GM18508 (cell line): Measurements from ENCODE around the gene CASZ1.

Experiments
- ATAC-seq: cut with Tn5 transposase; IDR thresholded peaks from one replicate; pipeline ENCODE4 v1.9.1; 2021; ENCODE audit warnings: moderate number of reproducible peaks; ENCODE audit not compliant: insufficient read depth, unreplicated experiment

Gene CASZ1, protein sequence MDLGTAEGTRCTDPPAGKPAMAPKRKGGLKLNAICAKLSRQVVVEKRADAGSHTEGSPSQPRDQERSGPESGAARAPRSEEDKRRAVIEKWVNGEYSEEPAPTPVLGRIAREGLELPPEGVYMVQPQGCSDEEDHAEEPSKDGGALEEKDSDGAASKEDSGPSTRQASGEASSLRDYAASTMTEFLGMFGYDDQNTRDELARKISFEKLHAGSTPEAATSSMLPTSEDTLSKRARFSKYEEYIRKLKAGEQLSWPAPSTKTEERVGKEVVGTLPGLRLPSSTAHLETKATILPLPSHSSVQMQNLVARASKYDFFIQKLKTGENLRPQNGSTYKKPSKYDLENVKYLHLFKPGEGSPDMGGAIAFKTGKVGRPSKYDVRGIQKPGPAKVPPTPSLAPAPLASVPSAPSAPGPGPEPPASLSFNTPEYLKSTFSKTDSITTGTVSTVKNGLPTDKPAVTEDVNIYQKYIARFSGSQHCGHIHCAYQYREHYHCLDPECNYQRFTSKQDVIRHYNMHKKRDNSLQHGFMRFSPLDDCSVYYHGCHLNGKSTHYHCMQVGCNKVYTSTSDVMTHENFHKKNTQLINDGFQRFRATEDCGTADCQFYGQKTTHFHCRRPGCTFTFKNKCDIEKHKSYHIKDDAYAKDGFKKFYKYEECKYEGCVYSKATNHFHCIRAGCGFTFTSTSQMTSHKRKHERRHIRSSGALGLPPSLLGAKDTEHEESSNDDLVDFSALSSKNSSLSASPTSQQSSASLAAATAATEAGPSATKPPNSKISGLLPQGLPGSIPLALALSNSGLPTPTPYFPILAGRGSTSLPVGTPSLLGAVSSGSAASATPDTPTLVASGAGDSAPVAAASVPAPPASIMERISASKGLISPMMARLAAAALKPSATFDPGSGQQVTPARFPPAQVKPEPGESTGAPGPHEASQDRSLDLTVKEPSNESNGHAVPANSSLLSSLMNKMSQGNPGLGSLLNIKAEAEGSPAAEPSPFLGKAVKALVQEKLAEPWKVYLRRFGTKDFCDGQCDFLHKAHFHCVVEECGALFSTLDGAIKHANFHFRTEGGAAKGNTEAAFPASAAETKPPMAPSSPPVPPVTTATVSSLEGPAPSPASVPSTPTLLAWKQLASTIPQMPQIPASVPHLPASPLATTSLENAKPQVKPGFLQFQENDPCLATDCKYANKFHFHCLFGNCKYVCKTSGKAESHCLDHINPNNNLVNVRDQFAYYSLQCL (N-terminal part only)

DNA sequence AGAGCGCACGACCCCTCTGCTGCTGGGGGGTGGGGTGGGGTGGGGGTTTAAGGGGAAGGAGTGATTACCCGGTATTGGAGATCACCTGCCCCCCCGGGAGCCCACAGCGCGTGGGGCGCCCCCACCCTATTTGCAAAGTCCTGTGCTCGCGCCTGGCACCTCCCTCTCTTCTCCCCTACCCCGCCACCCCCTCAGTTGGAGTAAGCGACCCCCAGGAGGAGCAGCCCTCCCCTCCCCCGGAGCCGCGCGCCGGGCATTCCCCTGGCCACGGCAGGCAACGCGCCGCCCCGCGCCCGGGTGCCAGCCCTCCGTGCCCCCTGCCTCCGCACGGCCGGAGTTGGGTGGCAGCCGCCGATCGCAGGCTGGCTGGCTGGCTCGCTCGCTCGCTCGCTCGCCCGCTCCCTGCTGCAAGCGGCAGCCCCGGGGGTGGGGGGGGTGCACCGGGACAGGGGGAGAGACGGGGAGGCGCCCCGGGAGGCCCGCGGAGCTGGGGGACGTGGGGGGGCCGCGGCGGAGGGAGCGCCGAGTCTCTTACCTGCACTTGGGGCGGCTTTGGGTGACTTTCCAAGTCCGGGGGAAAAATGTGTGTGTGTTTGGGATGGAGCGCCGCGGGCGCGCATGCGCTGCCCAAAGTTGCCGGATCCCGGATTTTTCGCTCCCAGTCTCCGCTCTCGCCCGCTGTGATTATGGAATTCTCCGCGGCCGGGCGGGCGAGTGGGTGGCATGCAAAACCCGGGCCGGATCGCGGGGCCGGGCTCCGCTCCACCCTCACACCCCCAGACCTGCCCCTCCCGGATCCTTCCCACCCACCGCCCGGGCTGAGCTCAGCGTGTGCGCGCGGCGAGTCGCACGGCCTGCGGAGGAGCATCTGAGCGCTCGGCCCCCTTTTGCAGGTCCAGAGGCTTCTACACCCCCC lies at the start of gene CASZ1:
CASZ1 (minus strand) TSS at position 618 of the 916 bp plus-strand sequence. CDS start 102,757 bp downstream, outside the sequence.
- no peak for ATAC-seq

DNA sequence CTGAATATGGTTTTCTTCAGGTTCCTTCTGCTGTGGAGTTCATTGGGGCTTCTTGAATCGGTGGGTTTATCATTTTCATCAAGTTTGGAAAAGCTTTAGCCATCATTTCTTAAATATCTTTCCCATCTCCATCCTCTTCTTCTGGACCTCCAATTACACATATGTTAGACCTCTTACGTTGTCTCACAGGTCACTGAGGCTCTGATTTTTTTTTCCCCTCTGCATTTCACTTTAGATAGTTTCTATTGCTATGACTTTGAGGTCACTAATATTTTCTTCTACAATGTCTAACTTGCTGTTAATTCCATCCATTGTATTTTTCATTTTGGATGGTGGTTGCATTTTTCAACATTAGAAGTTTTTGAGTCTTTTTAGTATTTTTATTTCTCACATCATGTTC lies 47.3 kb upstream of the CASZ1 start:
- ATAC-seq: no peak

DNA sequence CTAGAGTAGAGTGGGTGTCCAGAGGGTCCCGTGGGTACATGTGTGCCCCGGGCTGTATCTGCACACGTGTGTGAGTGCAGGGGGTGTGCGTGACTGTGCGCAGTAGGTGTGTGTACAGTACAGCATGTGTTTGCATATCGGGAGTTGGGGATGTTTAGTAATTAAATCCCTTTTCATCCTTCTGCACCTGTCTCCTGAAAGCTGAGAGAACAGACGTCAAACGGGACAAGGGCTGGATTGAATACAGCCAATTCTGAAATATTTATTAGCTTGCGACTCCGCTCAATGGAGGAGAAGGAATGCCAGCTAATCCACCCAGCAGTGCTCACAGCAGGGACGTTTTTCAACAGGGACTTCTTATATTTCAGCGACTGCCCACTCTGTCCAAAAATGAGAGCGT lies 44.7 kb upstream of the CASZ1 start:
- no peak for ATAC-seq

DNA sequence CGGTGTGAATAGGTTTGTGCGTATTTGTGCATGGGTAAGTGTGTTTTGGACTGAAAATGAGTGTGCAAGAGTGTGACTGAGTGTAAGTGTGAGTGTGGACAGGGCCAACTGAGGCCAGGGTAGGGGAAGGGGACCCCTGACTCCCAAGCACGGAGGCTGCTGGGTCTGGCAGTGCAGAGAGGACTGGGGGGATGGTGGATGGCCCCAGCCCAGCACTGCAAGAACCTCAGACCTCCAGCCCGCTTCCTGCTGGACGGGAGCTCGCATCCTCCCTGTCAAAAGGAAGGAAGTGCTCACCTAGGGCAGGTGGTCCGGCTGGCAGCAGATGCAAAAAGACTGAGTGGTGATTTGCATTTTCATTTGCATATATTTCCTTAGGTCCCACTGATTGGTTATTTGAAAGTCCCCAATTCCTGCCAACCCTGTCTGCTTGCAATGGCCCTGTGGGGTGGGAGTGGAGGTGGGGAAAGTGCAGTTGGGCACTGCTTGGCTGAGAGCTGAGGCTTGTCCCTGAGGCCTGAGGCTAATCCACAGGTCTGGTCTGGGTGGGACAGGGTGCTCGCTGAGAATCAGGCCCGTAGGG lies 42.8 kb upstream of the CASZ1 start:
- no peak for ATAC-seq

- ATAC-seq: no peak
These were observed 42.1 kb upstream of the CASZ1 start for GRCh38 chr1:10838541-10838940.

DNA sequence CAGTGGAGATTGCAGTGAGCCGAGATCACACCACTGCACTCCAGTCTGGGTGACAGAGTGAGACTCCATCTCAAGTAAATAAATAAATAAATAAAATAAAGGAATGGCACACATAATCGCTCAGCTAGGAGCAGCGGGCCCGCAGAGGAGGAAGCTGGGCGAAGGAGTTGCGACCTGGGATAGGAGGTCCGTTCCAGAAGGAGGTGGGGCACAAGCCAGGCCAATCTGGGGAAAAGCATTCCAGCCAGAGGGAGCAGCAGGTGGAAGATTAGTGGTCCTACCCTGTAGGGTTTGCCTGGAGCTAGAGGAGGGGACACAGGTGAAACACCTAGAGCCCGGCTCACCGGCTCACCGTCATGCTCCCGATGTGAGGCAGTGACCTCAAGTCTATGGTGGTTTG lies 40.3 kb upstream of the CASZ1 start:
- no peak for ATAC-seq

DNA sequence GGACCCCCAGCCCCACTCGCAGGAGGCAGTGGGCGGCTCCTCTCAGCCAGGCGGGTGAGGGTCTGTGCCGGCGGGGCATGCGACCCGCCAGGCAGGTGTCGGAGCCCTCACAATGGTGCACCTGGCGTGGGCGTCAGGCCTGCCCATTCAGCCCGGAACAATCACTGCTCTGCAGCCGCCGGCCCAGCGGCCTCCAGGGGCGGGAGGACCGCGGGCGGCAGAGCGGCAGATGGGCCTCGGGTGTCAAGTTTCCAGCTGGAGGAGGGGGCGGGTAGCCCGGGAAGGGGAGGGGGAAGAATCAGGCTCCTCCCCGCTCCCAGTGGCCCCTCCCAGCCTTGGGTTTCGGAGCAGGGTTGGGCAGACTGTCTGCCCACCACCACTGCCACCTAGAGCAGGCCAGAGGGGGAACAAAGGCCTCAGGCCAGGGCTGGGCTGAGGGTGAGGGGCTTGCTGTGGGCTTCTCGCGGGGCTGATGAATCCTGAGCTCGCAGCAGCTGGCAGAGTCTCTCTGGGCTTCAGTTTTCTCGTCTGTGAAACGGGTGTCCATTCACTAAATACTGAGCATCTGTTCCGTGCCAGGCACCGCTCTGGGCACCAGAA lies 39.5 kb upstream of the CASZ1 start:
- ATAC-seq: no peak

DNA sequence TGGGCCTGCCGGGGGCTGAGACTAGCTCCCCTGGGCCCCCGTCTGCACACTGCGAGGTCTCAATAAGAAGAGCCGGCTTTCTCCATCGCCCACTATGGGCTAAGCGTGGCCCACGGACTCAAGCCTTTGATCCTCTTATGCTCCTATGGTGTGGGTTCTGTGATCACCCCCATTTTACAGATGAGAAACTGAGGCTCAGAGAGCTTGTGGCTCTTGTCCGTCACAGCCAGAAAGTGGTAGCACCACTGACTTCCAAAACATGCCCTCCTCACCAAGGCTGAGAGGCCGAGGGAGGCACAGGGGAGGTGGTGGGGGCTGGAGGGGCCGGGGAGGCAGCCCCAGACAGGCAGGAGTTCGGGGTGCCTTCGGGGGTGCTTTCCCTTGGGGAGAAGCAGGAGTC lies 39.0 kb upstream of the CASZ1 start:
- no peak for ATAC-seq

GRCh38 chr1:10834770-10835412 lies 38.4 kb upstream of the CASZ1 start:
- no peak for ATAC-seq

DNA sequence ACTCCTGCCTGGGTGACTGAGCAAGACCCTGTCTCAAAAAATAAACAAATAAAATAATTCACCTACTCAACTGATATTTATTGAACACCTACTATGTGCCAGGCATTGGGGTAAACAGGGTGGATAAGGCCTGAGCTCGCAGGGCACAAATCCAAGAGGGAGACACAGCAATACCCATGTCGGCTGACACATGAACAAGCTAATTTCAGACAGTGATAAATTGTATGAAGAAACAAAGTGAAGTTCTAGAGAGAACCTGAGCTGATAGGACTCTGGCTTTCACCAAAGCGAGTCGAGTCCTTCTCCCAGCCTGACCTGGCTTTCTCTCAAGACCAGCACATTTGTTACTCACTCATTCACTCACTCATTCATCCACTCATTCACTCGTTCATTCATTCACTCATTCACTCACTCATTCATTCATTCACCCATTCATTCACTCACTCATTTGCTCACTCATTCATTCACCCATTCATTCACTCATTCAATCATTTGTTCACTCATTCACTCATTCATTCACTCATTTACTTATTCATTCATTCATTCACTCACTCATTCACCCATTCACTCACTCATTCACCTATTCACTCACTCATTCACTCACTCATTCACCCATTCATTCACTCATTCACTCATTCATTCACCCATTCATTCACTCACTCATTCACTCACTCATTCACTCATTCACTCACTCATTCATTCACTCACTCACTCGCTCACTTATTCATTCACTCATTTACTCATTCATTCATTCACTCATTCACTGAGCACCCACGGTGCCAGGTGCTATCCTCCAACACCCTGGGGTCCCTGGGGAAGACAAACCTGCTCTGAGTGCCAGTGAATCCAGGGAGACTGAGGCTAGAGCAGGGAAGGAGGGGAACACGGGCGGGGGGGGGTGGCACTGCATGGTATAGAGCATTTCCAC lies 37.4 kb upstream of the CASZ1 start:
- no peak for ATAC-seq

DNA sequence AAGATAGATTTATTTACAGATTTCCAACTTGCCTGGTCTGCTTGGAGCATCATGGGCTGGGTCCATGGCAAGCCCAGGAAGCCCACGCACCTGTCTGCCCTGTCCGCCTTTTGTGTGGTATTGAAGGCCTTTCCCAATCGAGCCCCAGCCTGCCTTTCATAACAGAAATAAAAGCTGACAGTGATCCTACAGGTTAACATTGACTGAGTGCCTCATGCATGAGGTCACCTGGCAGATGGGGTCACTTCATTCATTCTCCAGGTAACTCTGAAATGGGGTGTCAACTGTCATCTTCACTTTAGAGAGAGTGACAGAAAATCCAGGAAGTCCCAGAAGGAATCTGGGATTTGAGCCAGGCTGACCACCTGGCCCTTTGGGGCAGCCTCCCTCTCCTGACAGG lies 36.3 kb upstream of the CASZ1 start:
- no peak for ATAC-seq

DNA sequence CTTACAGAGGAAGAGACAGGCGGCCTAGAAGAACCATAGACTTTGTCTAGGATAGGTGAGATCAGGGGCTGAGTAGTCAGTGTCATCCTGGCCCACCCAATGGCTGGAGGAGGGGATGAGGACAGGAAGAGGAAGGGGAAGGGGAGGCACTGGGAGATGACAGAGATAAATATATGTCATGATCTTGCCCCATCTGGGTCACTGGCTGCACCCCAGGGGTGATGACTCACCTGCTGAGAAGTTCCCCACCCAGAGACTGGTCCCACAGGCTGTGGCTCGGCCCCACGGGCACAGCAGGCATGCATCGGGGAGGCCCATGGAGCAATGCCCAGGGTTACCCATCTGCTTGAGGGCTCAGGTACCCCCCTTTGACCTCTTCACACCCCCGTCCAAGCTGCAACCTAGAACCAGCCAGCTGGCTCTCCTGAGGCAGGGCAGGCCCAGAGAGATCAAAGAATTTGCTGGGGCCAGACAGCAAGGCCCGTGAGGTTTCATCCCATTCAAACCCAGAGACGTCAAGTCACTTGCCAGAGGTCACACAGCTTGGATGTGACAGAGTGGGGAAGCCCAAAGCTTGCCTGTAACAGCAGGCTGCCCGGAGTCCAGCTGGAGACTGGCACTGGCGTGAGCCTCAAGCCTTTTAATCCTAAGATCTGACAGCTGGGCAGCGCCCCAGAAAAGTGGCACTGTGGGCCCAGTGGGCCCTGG lies 34.7 kb upstream of the CASZ1 start:
- no peak for ATAC-seq

GRCh38 chr1:10829965-10830515 lies 33.6 kb upstream of the CASZ1 start:
- no peak for ATAC-seq

- no peak for ATAC-seq
These were observed 32.8 kb upstream of the CASZ1 start for GRCh38 chr1:10829067-10829818.

- no peak for ATAC-seq
These were observed 31.2 kb upstream of the CASZ1 start for GRCh38 chr1:10827377-10828333.
